HG03439 (cell line): ENCODE results near the gene MOB4.
"Not testable (repeated sequence)": the region's sequence is repeated elsewhere in the genome, so short reads cannot be mapped to it uniquely, and the experiment has no call there.

Experiments used
- ATAC-seq: cut with Tn5 transposase; IDR thresholded peaks from one replicate; pipeline ENCODE4 v1.9.1; 2021; ENCODE audit warnings: mild to moderate bottlenecking, moderate library complexity; ENCODE audit not compliant: unreplicated experiment

The MOB4 gene

GRCh38 chr2:197515739-197516392 lies at the start of gene MOB4:
Gene MOB4, plus strand, starts transcription at chr2:197516066. Its CDS starts 21 bp downstream, at chr2:197516087.
- ATAC-seq = peak; percentile 96

- ATAC-seq = no peak
These were observed 43.7 kb upstream of the MOB4 start for GRCh38 chr2:197472166-197472565.

DNA sequence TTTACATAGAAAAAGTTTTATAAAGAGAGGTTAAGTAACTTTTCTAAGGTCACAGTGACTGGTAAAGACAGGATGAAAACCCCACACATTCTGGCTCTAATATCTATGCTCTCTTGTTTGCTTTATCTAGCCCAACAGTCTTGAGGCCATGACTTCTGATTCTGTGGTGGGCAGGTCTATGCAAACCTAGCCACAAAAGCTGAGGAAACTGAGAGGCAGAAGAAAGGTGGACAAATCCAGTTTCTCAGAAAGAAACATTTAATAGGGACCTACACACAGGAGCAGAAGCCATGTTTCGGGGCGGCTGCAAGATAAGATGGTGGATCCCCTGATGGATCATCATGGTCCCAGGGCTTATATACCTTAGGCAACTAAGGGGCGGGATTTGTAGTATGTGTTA lies 38.1 kb upstream of the MOB4 start:
- ATAC-seq = no peak

DNA sequence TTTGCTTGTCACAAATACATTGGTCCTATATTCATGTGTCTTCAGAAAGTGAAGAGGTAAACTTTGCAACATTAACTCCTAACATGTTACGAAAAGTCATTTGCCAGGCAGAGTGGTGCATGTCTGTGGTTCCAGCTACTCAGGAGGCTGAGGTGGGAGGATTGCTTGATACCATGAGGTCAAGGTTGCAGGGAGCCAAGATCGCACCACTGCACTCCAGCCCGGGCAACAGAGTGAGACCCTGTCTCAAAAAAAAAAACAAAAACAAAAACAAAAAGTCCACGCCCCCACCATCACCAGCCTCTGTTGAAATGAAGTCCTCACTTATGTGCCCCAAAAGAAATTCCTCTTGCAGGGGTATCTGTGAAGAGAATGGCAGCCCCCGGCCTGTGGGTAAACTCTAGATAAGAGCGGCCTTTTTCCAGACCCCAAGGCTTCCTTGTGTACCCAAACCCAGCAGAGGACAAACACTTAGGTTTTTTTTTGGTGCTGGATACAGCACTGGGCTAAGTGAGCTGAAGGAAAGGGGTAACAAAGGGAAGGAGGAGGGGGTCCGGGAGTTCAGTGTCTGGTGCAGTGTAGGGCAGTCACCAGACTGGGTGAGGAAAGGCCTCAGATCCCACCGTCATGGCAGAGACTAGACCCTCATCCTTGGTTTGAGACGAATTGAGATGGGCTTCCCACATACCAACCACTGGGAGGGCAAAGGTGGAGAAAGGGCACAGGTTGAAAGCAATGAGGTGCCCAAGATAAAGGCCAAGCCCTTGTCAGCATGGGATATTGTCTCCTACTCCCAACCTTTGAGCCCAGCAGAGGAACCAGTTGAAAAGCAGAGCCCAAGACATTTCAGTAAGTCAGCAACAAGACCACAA lies 35.5 kb upstream of the MOB4 start:
- ATAC-seq = no peak

- not testable (repeated sequence) for ATAC-seq
These were observed 31.6 kb upstream of the MOB4 start for GRCh38 chr2:197484248-197484647.

GRCh38 chr2:197486175-197486574 lies 29.7 kb upstream of the MOB4 start:
- ATAC-seq = no peak

DNA sequence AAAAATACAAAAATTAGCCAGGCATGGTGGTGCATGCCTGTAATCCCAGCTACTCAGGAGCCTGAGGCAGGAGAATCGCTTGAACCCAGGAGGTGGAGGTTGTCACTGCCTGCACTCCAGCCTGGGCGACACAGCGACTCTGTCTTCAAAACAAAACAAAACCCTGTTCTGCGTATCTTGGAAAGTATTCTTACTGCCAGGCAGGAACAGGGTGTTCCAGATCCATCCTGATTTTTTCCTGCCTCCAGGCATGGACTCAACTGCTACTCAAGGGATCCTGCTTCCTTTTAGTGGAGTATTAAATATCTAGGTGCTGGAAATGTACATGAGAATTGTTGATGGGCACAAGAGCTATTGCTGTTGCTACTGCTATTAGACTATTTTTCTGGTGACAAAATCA lies 28.5 kb upstream of the MOB4 start:
- no peak for ATAC-seq

DNA sequence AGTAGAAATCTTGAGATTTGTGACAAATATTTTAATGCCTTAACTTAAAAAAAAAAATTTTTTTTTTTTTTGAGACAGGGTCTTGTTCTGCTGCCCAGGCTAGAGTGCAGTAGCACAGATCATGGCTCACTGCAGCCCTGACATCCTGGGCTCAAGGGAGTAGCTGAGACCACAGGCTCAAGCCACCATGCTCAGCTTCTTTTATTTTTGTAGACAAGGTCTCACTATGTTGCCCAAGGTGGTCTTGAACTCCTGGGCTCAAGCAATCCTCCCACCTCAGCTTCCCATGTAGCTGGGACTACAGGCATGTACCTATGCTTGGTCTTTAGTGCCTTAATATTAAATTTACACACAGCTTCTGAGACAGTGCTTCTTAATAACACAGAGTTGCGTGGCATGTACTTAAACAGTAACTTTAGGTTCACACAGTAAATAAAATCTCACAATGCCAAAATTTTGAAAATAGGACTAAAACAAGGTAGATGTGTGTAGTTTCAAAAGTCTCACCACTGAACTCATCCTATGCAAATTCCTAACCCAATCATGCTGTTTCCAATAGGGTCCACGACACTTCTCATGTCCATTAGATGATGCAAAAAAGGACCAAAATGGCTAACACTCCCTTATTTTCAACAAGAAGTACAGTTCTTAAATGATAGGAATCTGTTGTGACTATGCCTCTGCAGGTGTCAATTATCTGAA lies 20.3 kb upstream of the MOB4 start:
- ATAC-seq = no peak

- ATAC-seq = no peak
These were observed 19.2 kb upstream of the MOB4 start for GRCh38 chr2:197496695-197497094.

GRCh38 chr2:197497326-197497725 lies 18.5 kb upstream of the MOB4 start:
- ATAC-seq = no peak

- ATAC-seq = no peak
These were observed 17.5 kb upstream of the MOB4 start for GRCh38 chr2:197498235-197498936.

DNA sequence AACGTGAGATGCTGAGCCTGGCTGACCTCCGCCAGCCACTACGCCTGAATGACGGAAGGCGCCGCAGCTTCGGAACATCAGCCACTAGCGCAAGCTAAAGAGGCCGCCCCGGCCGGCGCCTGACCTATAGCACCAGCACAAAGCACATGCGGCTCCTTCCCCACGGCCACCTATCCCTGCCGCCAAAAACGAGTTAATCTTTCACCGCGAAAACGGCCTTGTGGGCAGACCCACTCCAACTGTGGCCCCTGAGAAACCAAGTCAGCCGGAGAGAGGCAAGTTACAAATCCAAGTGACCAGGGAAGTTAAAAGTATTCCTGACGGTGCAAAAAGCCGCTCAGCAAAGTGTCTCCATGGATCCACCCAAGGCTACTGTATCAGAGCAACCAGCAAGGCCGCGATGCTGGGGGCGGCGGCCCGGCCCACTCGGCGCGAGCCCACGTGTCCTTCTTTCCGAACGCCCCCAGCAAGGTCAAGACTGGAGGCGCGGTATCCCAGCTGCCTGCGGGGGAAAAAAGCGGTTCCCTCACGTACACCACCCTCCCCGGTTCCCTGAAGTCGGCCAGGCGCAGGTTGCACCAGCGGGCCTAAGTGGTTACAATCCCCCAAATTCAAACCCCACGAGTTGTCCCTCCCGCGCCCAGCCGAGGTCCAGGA lies 16.8 kb upstream of the MOB4 start:
- peak; percentile 10 for ATAC-seq

- peak; percentile 83 for ATAC-seq
These were observed 16.0 kb upstream of the MOB4 start, which contains the start of the genes HSPD1 and HSPE1 for GRCh38 chr2:197499594-197500502. Gene HSPD1, minus strand, starts transcription at chr2:197499840. Its CDS starts 992 bp downstream, at chr2:197498848. Gene HSPE1, plus strand, starts transcription at chr2:197500379. Its CDS starts 58 bp downstream, at chr2:197500437.

GRCh38 chr2:197500503-197501131 lies 15.2 kb upstream of the MOB4 start:
- ATAC-seq = peak; percentile 4

GRCh38 chr2:197502201-197502600 lies 13.7 kb upstream of the MOB4 start:
- ATAC-seq = no peak

DNA sequence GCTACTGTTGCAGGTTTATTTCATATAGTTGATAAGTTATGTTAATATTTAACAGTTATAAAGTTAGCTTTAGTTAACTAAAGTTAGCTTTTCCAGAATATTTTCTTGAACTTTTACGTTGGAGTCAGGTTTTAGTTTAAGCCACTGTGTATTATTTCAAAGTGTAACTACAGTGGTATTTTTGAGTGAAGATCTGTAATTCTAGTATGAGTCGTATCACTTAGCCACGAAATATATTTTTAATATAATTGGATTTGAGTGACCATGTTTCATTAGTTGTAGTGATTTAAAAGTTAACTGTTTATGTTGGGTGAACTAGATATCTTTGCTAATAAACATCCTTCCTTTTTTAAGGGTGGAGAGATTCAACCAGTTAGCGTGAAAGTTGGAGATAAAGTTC lies 13.2 kb upstream of the MOB4 start:
- ATAC-seq = no peak

- ATAC-seq = no peak
These were observed 11.9 kb upstream of the MOB4 start for GRCh38 chr2:197504000-197504399.

- ATAC-seq = no peak
These were observed 11.4 kb upstream of the MOB4 start for GRCh38 chr2:197504512-197504911.

DNA sequence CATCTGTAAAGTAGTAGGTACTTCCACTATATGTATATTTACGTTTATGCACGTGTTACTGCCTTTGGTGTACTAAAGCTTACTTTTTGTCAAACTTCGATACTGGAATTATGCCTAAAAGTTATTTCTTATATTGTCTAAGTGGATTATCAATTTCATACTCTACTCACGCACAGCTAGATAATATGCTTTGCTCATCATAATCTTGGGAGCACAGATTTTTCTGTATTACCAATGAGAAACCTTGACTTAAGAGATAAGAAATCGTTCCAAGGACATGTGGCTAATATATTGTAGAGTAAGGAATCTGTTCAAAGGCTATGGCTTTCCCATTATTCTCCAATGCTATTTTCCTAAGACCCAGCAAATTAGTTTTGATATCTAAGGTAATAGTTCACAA lies 9.2 kb upstream of the MOB4 start:
- ATAC-seq = no peak
